ENCODE data around the gene TMEM252. TPM values are rescaled to one million over a fixed set of nuclear protein-coding genes. Genes with fewer than 3 reads are reported as not detected.

Gene TMEM252
- total RNA-seq, 1 donor from 2014 or later, result not detected

GRCh38 chr9:68492806-68493205, 47.9 kb downstream of the TMEM252 start:
- Histone ChIP-seq H3K4me3 (no peak overlapping the region), H3K27me3 (peaks cover 100% of the 10 kb centered on the region), H3K9me3 (ENCODE audit: low read depth) (no peaks in the 10 kb centered on the region), H3K4me2 (no peak overlapping the region), H3K27ac (no peak overlapping the region), H3K36me3 (no peaks in the 10 kb centered on the region), H3F3A (ENCODE audit: low read depth) (no peaks in the 10 kb centered on the region), H3K4me1 (no peaks in the 10 kb centered on the region), H3K9ac (no peak overlapping the region), H4K20me1 (ENCODE audit: low read depth) (no peaks in the 10 kb centered on the region), H2AFZ (replicated peaks) (no peak overlapping the region), H3K79me2 (ENCODE audit: low read depth) (no peaks in the 10 kb centered on the region)
- no peak for DNase-seq (ENCODE audit: low spot score)
- no peak overlapping the region for H3K27ac Mint-ChIP-seq
- no peaks in the 10 kb centered on the region for H3K9me3 Mint-ChIP-seq
- peaks cover 4% of the 10 kb centered on the region for H3K27me3 Mint-ChIP-seq (ENCODE audit: insufficient read depth, low read depth)
- H3K36me3 Mint-ChIP-seq, result peaks cover 2% of the 10 kb centered on the region
- no peak overlapping the region for H3K4me3 Mint-ChIP-seq
- peaks cover 18% of the 10 kb centered on the region for H3K4me1 Mint-ChIP-seq
- TF ChIP-seq EZH2phosphoT487 (IDR thresholded peaks at IDR 0.05) (no peak), EZH2 (IDR thresholded peaks at IDR 0.05) (no peak)
- TF ChIP-seq, protein P1, sequence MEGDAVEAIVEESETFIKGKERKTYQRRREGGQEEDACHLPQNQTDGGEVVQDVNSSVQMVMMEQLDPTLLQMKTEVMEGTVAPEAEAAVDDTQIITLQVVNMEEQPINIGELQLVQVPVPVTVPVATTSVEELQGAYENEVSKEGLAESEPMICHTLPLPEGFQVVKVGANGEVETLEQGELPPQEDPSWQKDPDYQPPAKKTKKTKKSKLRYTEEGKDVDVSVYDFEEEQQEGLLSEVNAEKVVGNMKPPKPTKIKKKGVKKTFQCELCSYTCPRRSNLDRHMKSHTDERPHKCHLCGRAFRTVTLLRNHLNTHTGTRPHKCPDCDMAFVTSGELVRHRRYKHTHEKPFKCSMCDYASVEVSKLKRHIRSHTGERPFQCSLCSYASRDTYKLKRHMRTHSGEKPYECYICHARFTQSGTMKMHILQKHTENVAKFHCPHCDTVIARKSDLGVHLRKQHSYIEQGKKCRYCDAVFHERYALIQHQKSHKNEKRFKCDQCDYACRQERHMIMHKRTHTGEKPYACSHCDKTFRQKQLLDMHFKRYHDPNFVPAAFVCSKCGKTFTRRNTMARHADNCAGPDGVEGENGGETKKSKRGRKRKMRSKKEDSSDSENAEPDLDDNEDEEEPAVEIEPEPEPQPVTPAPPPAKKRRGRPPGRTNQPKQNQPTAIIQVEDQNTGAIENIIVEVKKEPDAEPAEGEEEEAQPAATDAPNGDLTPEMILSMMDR (IDR thresholded peaks at IDR 0.05), result no peak

DNA sequence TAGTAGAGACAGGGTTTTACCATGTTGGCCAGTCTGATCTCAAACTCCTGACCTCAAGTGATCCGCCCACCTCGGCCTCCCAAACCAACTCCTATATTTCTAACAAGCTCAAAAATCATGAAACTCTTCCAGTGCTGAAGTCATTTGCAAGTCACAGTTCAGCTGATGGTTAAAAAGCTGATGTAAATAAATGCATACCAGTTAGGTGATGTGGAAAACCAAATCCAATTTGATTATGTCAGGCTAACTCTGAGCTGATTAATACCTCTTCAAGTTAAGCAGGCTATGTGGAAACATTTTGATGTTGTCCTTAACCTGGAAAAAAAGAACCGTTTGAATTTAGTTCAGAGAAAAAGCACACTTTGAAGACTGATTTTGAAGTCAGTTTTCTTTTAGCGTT, 51.0 kb downstream of the TMEM252 start:
- Histone ChIP-seq H4K20me1 (ENCODE audit: low read depth) (no peaks in the 10 kb centered on the region), H3K27ac (no peak overlapping the region), H3K27me3 (peaks cover 98% of the 10 kb centered on the region), H2AFZ (replicated peaks) (no peak overlapping the region), H3K9ac (no peak overlapping the region), H3F3A (ENCODE audit: low read depth) (no peaks in the 10 kb centered on the region), H3K4me2 (no peak overlapping the region), H3K4me1 (no peaks in the 10 kb centered on the region), H3K36me3 (no peaks in the 10 kb centered on the region), H3K4me3 (no peak overlapping the region), H3K9me3 (ENCODE audit: low read depth) (no peaks in the 10 kb centered on the region), H3K79me2 (ENCODE audit: low read depth) (no peaks in the 10 kb centered on the region)
- peaks cover 8% of the 10 kb centered on the region for H3K9me3 Mint-ChIP-seq
- TF ChIP-seq, protein P1 (IDR thresholded peaks at IDR 0.05), result no peak
- no peak for TF ChIP-seq EZH2phosphoT487 (IDR thresholded peaks at IDR 0.05)
- no peak for TF ChIP-seq EZH2 (IDR thresholded peaks at IDR 0.05)
- DNase-seq (ENCODE audit: low spot score), result no peak
- peaks cover 2% of the 10 kb centered on the region for H3K27me3 Mint-ChIP-seq (ENCODE audit: insufficient read depth, low read depth)
- no peak overlapping the region for H3K4me3 Mint-ChIP-seq
- peak overlapping the region; percentile 18 for H3K27ac Mint-ChIP-seq
- peaks cover 18% of the 10 kb centered on the region for H3K4me1 Mint-ChIP-seq
- H3K36me3 Mint-ChIP-seq, result peaks cover 7% of the 10 kb centered on the region

DNA sequence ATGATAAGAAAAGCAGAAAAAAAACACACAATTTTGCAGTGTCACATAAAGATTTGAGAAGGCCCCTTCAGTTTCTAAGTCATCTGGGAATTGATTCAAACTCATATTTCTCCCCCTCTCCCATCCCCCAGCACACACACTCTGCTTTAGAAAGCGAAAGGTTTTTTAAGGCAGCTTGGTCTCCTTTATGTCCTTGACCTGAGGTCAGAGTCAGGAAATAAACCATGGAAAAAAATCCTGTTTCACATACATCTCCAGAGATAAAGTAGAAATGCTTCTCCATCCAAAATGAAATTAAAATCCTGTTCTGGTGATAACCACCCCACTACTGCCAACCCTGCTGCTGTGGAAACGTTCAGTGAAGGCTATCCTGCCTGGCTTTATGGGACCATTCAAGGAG, 52.6 kb downstream of the TMEM252 start:
- H4K20me1 ChIP-seq (ENCODE audit: low read depth), result no peaks in the 10 kb centered on the region
- H3K9ac ChIP-seq, result no peak overlapping the region
- no peaks in the 10 kb centered on the region for H3K79me2 ChIP-seq (ENCODE audit: low read depth)
- no peak overlapping the region for H3K4me3 ChIP-seq
- H3F3A ChIP-seq (ENCODE audit: low read depth), result no peaks in the 10 kb centered on the region
- TF ChIP-seq, protein P1 (IDR thresholded peaks at IDR 0.05), result no peak
- no peak overlapping the region for H3K27ac ChIP-seq
- Mint-ChIP-seq H3K4me1 (peaks cover 9% of the 10 kb centered on the region), H3K27me3 (ENCODE audit: insufficient read depth, low read depth) (no peaks in the 10 kb centered on the region), H3K36me3 (peaks cover 7% of the 10 kb centered on the region), H3K27ac (no peak overlapping the region), H3K9me3 (peaks cover 9% of the 10 kb centered on the region), H3K4me3 (no peak overlapping the region)
- no peaks in the 10 kb centered on the region for H3K36me3 ChIP-seq
- H3K27me3 ChIP-seq, result peaks cover 96% of the 10 kb centered on the region
- no peak overlapping the region for H2AFZ ChIP-seq (replicated peaks)
- H3K4me2 ChIP-seq, result no peak overlapping the region
- no peak for DNase-seq (ENCODE audit: low spot score)
- H3K4me1 ChIP-seq, result no peaks in the 10 kb centered on the region
- no peaks in the 10 kb centered on the region for H3K9me3 ChIP-seq (ENCODE audit: low read depth)

Other genes starting within 250 kb of the TMEM252 start
- gene FOXD4L3, start 238.0 kb downstream of the TMEM252 start, total RNA-seq (ENCODE audit: low replicate concordance), result not detected in 2 replicates
- gene PGM5, start 184.3 kb downstream of the TMEM252 start, total RNA-seq (ENCODE audit: low replicate concordance), result 0.81 and 2.0 TPM in 2 replicates
- 1.3 and 3.2 TPM in 2 replicates for gene PIP5K1B, start 164.4 kb upstream of the TMEM252 start, total RNA-seq (ENCODE audit: low replicate concordance)

Measured in neural progenitor cell (in vitro differentiated cells).